Fibroblast of mammary gland (primary cell): ENCODE results near the gene NAGLU.

ENCODE experiments used
- DNase-seq: peaks from one replicate; pipeline ENCODE4 v3.0.0-alpha.2; 2010; ENCODE audit warnings: low read depth
- H3K4me3 ChIP-seq: 2 replicates; pipeline ENCODE4 v1.5.1; 2011; ENCODE audit warnings: low read depth, mild to moderate bottlenecking, low read length, moderate library complexity; ENCODE audit not compliant: control insufficient read depth
- CTCF ChIP-seq: conservative IDR thresholded peaks from 2 replicates; pipeline ENCODE4 v1.5.1; 2011; ENCODE audit warnings: low read depth, low read length, inconsistent platforms; ENCODE audit not compliant: control insufficient read depth, insufficient read depth

Gene NAGLU

DNA sequence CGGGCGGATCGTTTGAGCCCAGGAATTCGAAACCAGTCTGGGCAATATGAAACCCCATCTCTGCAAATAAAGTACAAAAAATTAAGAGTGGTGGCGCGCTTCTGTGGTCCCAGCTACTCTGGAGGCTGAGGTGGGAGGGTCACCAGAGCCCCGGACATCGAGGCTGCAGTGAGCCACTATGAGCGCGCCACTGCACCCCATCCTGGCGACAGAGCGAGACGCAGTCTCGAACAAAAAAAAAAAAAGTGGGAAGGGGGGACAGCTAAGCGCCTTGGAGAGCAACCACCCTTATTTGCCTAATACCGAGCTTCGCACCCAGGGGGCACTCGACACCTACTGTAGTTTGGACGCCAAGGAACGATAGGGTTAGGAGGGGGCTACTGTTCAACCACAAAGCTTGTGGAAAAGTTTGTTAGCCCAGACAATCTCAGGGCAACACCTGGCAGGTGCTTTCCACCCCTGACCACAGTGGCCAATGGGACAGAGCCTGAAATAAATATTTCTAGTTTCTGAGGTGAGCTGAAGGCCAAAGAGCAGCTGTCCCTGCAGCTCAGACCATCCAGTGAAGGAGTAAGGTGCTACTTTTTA, 42.3 kb downstream of the NAGLU start:
- peak overlapping the region; percentile 93 for H3K4me3 ChIP-seq
- DNase-seq = peak; percentile 76
- peak; percentile 79 for TF ChIP-seq CTCF

DNA sequence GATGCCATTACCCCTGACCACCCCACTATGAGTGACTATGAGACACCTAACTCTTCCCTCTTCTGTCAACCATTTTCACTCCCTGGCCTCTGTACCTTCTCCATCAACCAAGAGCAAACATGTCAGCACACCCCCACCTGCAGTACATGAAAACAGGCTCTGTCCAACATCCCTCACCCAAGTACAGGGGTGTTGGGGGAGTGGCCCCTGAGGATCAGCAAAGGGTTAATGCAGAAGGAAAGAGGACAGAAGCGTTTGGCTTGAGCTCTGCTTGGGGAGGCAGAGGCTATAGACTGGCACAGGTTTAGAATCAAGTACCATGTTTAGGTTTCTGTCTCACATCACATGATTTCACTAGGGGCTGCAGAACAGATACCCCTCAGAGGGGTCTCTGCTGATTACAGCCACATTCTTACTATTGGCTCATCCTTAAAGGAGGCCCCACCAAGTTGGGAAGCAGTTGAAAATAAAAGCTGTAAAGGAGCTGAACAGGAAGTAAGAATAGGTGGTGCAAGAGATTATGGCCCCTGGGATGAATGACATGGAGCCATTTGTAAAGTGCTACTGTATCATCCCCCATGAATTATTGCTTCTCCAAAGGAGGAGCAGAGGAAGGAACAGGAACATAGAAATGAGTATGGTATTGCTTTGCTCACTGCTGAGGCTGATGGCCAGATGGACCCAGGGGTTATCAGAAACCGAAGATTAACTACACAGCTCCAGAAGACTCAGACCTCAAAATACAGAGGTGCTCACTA, 43.9 kb downstream of the NAGLU start:
- DNase-seq = no peak
- no peak overlapping the region for H3K4me3 ChIP-seq
- TF ChIP-seq CTCF = no peak

- DNase-seq = no peak
- H3K4me3 ChIP-seq = no peak overlapping the region
- no peak for TF ChIP-seq CTCF
Measured at GRCh38 chr17:42581744-42582270, 45.8 kb downstream of the NAGLU start.

GRCh38 chr17:42584880-42585279, 48.8 kb downstream of the NAGLU start:
- DNase-seq = no peak
- H3K4me3 ChIP-seq = no peak overlapping the region
- no peak for TF ChIP-seq CTCF

DNA sequence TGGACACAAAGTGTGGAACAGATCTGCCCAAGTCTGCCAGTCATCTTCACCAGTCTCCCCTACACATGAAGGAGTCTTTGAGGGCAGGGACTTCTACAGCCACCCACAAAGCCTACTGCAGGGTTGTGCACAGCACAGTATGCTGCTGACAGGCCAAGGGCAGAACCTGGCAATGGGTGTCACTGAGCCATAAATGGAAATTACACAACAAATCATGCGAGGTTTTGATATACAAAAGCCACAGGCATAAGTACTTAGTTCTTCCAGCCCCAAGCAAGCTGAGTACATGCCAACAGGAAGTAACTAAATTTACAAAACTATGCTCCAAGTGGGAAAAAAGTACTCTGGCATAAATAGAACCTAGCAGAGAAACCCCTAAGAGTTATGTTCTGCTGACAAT, 49.3 kb downstream of the NAGLU start:
- no peak for TF ChIP-seq CTCF
- DNase-seq = no peak
- no peak overlapping the region for H3K4me3 ChIP-seq

GRCh38 chr17:42586514-42587230, 50.6 kb downstream of the NAGLU start:
- H3K4me3 ChIP-seq = no peak overlapping the region
- DNase-seq = no peak
- no peak for TF ChIP-seq CTCF
